TTC549 (cell line): ENCODE measurements around the gene LYSMD3.

Source experiments
- FAIRE-seq: peaks from 2 replicates; lab custom pipeline; 2012; peaks lifted over from hg19 to GRCh38; lab: Jason Lieb, UNC

The LYSMD3 gene

GRCh38 chr5:90479611-90480385, 49.6 kb downstream of the LYSMD3 start:
- no peak for FAIRE-seq

GRCh38 chr5:90477621-90478215, 51.7 kb downstream of the LYSMD3 start:
- no peak for FAIRE-seq

DNA sequence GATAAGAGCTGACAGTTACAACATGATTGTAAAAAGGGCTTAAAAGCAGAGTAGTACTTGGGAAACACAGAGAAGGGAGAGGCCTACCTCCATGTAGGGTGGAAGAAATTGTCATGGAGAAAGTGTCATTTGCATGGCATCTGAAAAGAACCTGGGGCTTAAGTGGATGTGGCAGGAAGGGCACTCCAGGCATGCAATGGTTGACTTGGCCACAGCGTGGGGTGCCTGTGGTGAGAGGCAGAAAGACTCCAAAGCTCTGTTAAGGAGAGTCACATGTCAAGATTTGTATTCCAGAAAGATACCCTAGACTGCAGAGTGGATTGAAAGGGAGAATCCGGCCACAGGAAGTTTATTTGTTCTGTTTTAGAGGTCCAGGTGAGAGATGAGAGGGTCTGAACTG, 52.3 kb downstream of the LYSMD3 start:
- FAIRE-seq = no peak

DNA sequence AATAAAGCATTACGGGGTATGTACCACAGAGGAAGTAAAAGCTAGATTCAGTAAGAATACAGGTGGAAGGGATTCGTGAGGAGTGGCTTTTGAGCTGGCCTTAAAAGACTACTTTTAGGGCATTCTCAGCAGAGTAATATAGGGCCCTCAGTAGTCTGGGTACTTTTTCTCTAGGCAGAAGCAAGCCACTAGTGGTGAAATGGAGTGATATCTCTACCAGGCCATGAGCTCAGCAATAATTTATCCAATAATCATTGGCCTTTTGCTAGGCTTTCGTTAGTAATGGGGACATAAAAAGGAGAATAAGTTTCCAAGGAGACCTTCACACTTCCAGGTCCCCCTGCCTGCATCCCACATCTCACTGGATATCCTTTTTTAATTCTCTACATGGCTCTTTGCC, 53.0 kb downstream of the LYSMD3 start:
- FAIRE-seq = no peak

DNA sequence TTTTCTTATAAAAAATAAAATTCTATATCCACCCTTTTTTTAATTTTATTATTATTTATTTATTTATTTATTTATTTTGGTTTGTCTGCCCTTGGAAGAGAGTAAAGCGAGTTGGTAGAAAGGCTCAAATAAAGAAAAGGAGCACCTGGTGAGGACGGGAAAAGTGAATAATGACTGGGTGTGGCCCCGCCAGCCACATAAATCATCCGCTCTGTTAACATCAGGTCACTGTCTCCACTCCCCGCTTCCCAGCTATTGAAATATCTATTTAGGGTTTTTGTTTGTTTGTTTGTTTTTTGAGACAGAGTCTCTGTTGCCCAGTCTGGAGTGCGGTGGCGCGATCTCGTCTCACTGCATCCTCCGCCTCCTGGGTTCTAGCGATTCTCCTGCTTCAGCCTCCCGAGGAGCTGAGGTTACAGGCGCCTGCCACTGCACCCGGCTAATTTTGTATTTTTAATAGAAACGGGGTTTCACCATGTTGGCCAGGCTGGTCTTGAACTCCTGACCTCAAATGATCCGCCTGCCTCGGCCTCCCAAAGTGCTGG, 53.9 kb downstream of the LYSMD3 start:
- no peak for FAIRE-seq

- FAIRE-seq = no peak
Measured at GRCh38 chr5:90474235-90475107, 54.9 kb downstream of the LYSMD3 start, which contains the start of the genes MBLAC2 and POLR3G. Gene MBLAC2, minus strand, starts transcription at chr5:90474771. Its CDS starts 479 bp downstream, at chr5:90474292. Gene POLR3G, plus strand, starts transcription at chr5:90474864. Its CDS starts 10,704 bp downstream, at chr5:90485568.

DNA sequence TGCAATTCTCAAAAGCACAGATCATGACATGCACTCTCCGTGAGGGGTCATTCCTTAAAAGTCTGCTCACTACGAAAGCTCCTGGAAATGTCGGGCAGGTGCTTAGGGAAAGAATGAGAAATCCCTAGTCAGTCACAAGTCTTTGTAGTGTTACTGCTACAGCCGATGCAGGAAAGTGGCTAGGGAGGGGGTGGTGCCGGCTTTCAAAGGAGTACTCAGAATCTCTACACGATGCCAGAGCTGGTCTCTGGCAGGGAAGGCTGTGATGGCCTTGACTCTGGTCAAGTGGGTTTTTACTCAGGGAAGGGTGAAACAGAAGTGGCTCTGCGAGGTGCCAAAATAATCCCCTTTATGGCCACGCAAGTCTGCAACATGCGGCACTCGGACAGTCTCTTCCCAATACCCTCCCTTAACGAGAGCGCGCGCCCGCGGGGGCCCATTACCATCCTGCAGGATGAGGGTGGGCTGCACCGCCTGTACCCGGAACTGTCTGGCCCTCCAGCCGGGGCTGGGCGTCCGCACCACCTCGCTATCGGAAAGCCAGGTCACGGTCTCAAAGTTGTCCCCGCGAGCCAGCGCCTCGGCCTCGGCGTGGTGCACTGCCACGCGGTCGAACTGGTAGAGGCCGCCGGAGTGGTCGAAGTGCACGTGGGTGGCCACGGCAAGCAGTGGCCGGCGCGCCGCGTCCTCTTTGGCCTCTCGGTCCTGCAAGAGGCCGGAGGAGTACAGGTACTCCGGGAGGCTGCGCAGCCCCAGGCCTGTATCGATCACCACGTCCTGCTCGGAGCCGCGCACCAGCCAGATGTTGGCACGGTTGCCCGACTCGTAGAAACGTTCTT, 55.8 kb downstream of the LYSMD3 start:
- FAIRE-seq = no peak

DNA sequence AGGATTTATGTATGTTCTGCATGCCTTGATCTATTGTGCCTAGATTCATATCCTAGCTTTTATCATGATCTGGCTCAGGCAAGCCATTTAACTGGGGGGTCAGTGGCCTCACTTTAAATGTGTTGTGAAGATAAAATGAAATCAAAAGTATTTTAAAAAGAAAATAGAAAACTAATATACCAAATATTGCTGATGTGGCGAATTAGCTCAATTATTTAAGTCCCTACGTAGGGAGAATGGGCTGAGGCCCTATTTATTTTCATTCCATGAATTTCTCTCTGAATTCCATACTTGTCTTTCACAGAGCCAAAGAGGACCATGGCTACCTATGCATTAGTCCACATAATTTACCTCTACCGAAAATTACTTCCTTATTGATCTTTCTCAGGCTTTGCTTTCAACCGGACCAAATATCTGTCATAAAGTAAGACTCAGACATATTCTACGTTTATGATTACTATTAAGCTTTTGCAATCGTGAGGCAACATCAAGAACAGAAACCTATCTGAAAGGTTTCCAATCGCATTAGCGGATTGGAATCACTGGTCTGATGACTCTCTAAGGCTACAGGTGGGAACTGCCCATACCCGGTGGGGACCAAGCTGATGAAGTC, 56.5 kb downstream of the LYSMD3 start:
- no peak for FAIRE-seq
